Breast epithelium (tissue), 4 donors: ENCODE results near the gene PIP5KL1. TPM values are rescaled to one million over a fixed set of nuclear protein-coding genes. Genes with fewer than 3 reads are reported as not detected.

ENCODE experiments used
- DNase-seq, 2 donors: peaks; one replicate each; pipeline ENCODE4 v3.0.0-alpha.2; 2019; ENCODE audit warnings: low spot score in 2 of 2
- H3K27ac ChIP-seq, 2 donors: fragments of 200-600 bp; sonication (generic) in 1 of 2; one replicate each; pipeline ENCODE4 v1.5.1; 2016 to 2019; ENCODE audit warnings: mild to moderate bottlenecking in 1 of 2
- H3K27me3 ChIP-seq, 2 donors: fragments of 200-600 bp; sonication (generic) in 1 of 2; one replicate each; pipeline versions ENCODE4 v1.5.1 to v1.6.0; 2017 to 2019; ENCODE audit warnings: control low read depth in 1 of 2, mild to moderate bottlenecking in 1 of 2
- H3K36me3 ChIP-seq: fragments of 200-600 bp; one replicate; pipeline ENCODE4 v1.5.1; 2019
- H3K4me1 ChIP-seq, 2 donors: fragments of 200-600 bp; sonication (generic); one replicate each; pipeline ENCODE4 v1.5.1; 2016 to 2019; ENCODE audit warnings: control low read depth in 1 of 2
- H3K4me3 ChIP-seq, 3 donors: fragments of 200-600 bp; sonication (generic); 1 replicate in 2 of 3; 2 replicates in 1 of 3; pipeline ENCODE4 v1.5.1; 2016 to 2019; ENCODE audit warnings: mild to moderate bottlenecking in 3 of 3, moderate library complexity in 2 of 3
- H3K9me3 ChIP-seq, 2 donors: fragments of 200-600 bp; sonication (generic) in 1 of 2; one replicate each; pipeline ENCODE4 v1.5.1; 2016 to 2019; ENCODE audit warnings: control low read depth in 1 of 2
- POLR2A ChIP-seq: fragments of 450-650 bp; IDR thresholded peaks from one replicate; pipeline ENCODE4 v1.6.1; 2016; ENCODE audit warnings: antibody characterized with exemption, mild to moderate bottlenecking, moderate library complexity
- POLR2AphosphoS5 ChIP-seq, 3 donors: sonication (generic); formaldehyde crosslinking; IDR thresholded peaks; one replicate each; pipeline ENCODE4 v1.6.1; 2017; ENCODE audit warnings: antibody characterized with exemption in 3 of 3
- intact Hi-C: fragments of 100-400 bp; cut with DNase I; formaldehyde crosslinking; loops from one replicate; pipeline ENCODE4 v1.15.1; 2023; ENCODE audit warnings: low total_unique reads
- total RNA-seq, 3 donors: library from RNA; depleted of rRNA; stranded (reverse); fragments of >200 nt; gene quantifications; one replicate each; pipeline ENCODE4 v1.1.0, GENCODE V29; 2016
- TF ChIP-seq, protein P1 (sequence below), 3 donors: fragments of 450-650 bp; IDR thresholded peaks; one replicate each; pipeline ENCODE4 v1.5.1; 2016 to 2017; ENCODE audit warnings: antibody characterized with exemption in 3 of 3, mild to moderate bottlenecking in 3 of 3, moderate library complexity in 3 of 3

Gene PIP5KL1
- total RNA-seq, 3 donors from 2014 or later, result 2.2 to 10.1 (median 5.2) TPM

DNA sequence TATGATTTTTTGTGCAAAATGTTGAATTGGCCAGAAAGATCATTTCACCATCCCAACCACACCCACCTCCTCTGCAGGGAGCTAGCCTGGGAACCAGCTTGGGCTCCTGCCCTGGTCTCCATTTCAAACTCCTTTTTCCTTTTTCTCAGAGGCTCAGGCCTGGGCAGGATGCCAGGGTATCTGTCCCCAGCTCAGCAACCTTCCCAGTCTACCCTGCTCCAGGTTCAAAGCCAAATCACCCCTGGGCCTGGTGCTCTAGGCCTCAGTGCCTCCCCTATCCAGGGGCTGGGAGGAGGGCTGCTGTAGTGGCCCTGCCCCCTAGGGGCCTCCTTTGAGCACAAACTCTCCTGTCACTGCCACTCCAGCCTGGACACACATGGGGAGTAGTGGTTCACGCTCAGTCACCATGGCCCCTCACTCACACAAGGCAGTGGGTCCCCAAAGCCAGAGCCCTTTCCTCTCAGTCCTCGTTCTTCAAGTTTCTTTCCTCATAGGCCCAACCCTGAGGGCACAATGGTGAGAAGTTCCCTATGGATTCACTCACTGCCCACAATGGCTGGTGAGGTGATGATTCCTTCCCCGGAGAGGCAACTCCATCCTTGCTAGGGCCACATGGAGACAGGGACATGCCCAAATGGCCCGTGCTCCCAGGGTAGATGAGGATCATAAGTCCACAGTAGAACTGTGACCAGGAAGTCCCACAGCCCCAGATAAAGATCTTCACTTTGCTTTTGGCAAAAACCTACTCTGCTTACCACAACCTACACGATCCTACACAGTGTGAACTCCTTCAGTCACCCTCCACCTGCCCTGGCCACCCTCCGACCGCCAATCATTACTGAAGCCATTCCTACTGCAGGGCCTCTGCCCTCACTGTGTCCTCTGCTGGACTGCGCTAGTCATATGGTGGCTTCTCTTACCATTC, 12.1 kb downstream of the PIP5KL1 start:
- DNase-seq, result no peak
- H3K4me3 ChIP-seq, result no peak overlapping the region
- H3K27ac ChIP-seq, result peak overlapping the region; percentile 68 to 84
- H3K27me3 ChIP-seq, result no peaks in the 10 kb centered on the region
- no peak for TF ChIP-seq POLR2AphosphoS5 (IDR thresholded peaks at IDR 0.05)
- TF ChIP-seq POLR2A, result no peak
- TF ChIP-seq, protein P1, sequence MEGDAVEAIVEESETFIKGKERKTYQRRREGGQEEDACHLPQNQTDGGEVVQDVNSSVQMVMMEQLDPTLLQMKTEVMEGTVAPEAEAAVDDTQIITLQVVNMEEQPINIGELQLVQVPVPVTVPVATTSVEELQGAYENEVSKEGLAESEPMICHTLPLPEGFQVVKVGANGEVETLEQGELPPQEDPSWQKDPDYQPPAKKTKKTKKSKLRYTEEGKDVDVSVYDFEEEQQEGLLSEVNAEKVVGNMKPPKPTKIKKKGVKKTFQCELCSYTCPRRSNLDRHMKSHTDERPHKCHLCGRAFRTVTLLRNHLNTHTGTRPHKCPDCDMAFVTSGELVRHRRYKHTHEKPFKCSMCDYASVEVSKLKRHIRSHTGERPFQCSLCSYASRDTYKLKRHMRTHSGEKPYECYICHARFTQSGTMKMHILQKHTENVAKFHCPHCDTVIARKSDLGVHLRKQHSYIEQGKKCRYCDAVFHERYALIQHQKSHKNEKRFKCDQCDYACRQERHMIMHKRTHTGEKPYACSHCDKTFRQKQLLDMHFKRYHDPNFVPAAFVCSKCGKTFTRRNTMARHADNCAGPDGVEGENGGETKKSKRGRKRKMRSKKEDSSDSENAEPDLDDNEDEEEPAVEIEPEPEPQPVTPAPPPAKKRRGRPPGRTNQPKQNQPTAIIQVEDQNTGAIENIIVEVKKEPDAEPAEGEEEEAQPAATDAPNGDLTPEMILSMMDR (IDR thresholded peaks at IDR 0.05), result no peak
- intact Hi-C loops, result no loop called here
- H3K4me1 ChIP-seq, result peaks cover 6 to 8% of the 10 kb centered on the region in 2 donors
- H3K36me3 ChIP-seq, result no peaks in the 10 kb centered on the region
- H3K9me3 ChIP-seq, result no peaks in the 10 kb centered on the region

DNA sequence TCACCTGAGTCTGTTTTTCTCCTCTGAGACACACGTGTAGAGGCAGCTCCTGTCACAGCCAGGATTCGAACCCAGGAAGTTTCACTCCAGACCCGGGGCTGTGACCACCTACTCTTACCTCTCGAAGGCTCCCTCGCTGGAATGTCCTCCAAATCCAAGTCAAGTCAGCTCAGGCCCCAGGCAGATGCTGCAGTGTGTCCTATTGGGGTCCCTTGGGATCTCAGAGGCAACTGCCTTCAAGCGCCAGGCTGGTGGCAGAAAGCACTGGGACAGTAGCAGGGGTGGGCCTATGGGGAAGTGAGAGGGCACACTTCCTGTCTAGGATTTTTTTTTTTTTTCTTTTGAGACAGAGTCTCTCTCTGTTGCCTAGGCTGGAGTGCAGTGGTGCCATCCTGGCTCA, 13.0 kb downstream of the PIP5KL1 start:
- peaks cover 6 to 8% of the 10 kb centered on the region in 2 donors for H3K4me1 ChIP-seq
- DNase-seq, result no peak
- peak overlapping the region in 2 of 3 donors; percentile 61 to 78 for H3K4me3 ChIP-seq
- no peaks in the 10 kb centered on the region for H3K36me3 ChIP-seq
- no peaks in the 10 kb centered on the region for H3K9me3 ChIP-seq
- no peaks in the 10 kb centered on the region for H3K27me3 ChIP-seq
- TF ChIP-seq POLR2AphosphoS5 (IDR thresholded peaks at IDR 0.05) (no peak), POLR2A (no peak)
- TF ChIP-seq, protein P1 (IDR thresholded peaks at IDR 0.05), result no peak
- intact Hi-C loops, result no loop called here
- peak overlapping the region; percentile 68 to 85 for H3K27ac ChIP-seq

DNA sequence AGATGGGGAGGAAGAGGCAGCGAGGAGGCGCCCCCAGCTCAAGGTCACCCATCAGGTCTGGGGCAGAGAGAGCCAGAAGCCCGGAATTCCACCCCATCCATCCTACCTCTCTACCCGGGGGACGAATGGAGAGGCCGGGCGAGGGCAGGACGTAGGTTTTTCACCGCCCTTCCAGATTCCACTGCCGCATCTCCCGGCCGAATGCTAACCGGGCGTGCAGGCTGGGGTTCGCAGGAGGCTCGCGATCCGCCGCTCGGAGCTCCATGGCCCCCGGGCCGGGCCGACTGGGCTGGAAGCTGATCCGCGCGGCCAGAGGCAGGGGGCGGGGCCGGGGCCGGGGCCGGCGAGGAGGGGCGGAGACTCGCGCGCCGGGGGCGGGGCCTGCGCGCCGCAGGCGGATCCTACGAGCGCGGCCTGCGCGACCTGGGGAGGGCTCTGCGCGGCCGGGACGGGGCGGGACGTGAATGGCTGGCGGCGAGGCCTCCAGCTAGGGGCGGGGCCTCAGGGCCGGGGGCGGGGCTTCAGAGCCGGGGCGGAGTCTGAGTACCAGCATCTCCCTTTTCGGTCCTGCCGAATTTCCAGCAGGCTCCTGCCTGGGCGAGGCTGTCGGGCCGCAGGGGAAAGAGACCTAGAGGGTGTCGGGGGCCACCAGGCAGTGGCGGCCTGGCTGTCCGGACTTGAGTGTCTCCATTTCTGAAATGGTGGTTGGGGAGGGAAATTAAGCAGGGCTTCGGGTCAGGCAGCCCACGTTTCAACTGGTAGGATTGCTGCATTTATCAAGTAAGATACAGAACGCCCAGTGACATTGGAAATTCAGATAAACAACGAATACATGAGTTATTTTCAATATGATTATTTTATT, 13.6 kb downstream of the PIP5KL1 start, which contains the start of gene ST6GALNAC4:
Gene ST6GALNAC4, minus strand, starts transcription at position 322 of the 862 bp plus-strand sequence. CDS start 622 bp downstream, outside the sequence.
- H3K9me3 ChIP-seq, result no peaks in the 10 kb centered on the region
- TF ChIP-seq POLR2AphosphoS5 (IDR thresholded peaks at IDR 0.05), result peak in 2 of 3 donors; percentile 13 to 16
- TF ChIP-seq POLR2A, result no peak
- H3K27ac ChIP-seq, result peak within 1 kb of the TSS; percentile 68 to 85
- no peaks in the 10 kb centered on the region for H3K36me3 ChIP-seq
- intact Hi-C loops, result no loop called here
- H3K4me1 ChIP-seq, result peaks cover 6 to 8% of the 10 kb centered on the region in 2 donors
- peak within 1 kb of the TSS; percentile 56 to 78 (median 61) for H3K4me3 ChIP-seq
- DNase-seq, result peak; percentile 81 to 86
- H3K27me3 ChIP-seq, result no peaks in the 10 kb centered on the region

DNA sequence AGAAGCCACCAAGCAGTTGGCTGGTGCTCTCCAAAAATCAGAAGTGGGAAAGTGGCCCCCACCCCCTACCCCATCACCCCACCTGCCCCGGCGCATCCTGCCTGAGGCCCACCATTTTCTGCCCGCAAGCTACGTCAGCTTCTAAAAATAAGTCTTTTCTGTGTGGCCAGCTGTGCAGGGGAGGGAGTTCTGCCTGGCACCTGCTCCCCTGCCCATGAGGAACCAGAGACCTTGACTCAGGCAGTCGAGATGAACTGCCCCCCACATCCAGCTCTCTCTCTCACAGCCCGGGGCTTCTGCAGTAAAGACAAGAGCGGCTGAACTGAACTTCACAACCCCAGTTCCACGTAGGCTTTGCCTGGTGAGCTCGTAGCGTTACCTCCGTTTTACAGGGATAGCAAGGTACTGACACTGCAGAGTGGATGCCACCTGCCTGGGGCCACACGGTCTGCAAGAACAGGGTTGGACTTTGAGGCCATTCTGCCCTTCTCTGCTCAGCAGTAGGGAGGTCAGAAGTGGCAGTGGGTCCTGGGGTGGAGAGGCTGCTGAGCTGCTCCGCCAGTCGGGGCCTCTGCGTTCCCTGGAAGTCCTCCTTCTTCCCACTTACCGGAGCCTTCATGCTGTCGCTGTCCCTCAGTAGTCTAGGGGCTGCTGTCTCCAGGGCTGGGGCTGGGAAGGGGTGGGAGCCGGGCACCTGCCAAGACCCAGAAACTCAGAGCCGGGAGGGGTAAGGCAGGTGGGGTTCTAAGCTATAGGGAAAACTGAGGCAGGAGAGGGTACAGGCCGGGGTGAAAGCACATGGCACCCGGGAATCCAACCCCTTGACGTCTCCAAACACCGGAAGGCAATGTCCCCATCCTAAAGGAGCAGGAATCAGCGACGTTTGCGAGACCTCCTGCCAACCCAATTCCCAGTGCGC, 14.5 kb downstream of the PIP5KL1 start:
- no peaks in the 10 kb centered on the region for H3K36me3 ChIP-seq
- no peak for DNase-seq
- no peaks in the 10 kb centered on the region for H3K27me3 ChIP-seq
- no peak for TF ChIP-seq POLR2A
- TF ChIP-seq, protein P1 (IDR thresholded peaks at IDR 0.05), result no peak
- TF ChIP-seq POLR2AphosphoS5 (IDR thresholded peaks at IDR 0.05), result no peak
- intact Hi-C loops, result no loop called here
- peak overlapping the region; percentile 68 to 85 for H3K27ac ChIP-seq
- peaks cover 0 to 8% of the 10 kb centered on the region in 2 donors for H3K4me1 ChIP-seq
- no peaks in the 10 kb centered on the region for H3K9me3 ChIP-seq
- H3K4me3 ChIP-seq, result peak overlapping the region; percentile 56 to 78 (median 61)
